GM23248 (cell line): ENCODE data around the gene DIPK1B.

Source experiments
- EZH2 ChIP-seq: fragments of 200-600 bp; sonication (generic); IDR thresholded peaks from 2 replicates; pipeline ENCODE4 v1.6.1; 2018; ENCODE audit warnings: antibody characterized with exemption, mild to moderate bottlenecking; ENCODE audit not compliant: insufficient read depth, poor library complexity, severe bottlenecking
- EZH2phosphoT487 ChIP-seq: fragments of 200-600 bp; sonication (generic); IDR thresholded peaks from 2 replicates; pipeline ENCODE4 v1.6.1; 2018; ENCODE audit warnings: antibody characterized with exemption, moderate library complexity, mild to moderate bottlenecking, low read depth; ENCODE audit not compliant: insufficient read depth

GRCh38 chr9:136717399-136717798 lies 5.0 kb downstream of the DIPK1B start:
- TF ChIP-seq EZH2 (no peak), EZH2phosphoT487 (no peak)
